ENCODE data around the gene HBZ. TPM values are rescaled to one million over a fixed set of nuclear protein-coding genes. Genes with fewer than 3 reads are reported as not detected.

Gene HBZ
- total and polyA plus RNA-seq, 9 of the 15 experiments (the other 6 are each of a cell fraction or from before 2014, with no cell fraction given): 58.0 to 610 (median 113) TPM

DNA sequence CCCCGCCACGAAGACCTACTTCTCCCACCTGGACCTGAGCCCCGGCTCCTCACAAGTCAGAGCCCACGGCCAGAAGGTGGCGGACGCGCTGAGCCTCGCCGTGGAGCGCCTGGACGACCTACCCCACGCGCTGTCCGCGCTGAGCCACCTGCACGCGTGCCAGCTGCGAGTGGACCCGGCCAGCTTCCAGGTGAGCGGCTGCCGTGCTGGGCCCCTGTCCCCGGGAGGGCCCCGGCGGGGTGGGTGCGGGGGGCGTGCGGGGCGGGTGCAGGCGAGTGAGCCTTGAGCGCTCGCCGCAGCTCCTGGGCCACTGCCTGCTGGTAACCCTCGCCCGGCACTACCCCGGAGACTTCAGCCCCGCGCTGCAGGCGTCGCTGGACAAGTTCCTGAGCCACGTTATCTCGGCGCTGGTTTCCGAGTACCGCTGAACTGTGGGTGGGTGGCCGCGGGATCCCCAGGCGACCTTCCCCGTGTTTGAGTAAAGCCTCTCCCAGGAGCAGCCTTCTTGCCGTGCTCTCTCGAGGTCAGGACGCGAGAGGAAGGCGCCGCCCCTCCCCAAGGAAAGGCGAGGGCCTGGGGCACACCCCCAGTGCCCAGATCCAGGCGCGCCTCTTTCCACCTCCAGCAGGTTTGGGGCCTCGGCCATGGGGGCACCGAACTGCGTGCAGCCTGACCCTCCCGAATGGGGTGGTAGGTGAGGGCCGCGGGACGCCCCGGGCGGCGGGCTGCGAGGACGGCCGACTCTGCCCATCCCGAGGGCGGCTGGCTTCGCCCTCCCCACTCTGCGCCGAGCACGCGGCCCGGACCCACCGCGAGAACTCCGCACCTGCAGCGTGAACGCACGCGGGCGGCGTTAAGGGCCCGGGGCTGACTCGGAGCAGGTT is 28.5 kb downstream of the HBZ start (continued):
- TF ChIP-seq ZNF655 (CRISPR knock-in tag; IDR thresholded peaks at IDR 0.05): no peak
- TF ChIP-seq FOXP1 (CRISPR knock-in tag; IDR thresholded peaks at IDR 0.05): peak; percentile 100
- peak; percentile 44; the same call in 1 of the 2 replicates for TF ChIP-seq ZNF274 (IDR thresholded peaks at IDR 0.05; ENCODE audit: borderline replicate concordance, low read depth, low read length)
- TF ChIP-seq, protein P1, sequence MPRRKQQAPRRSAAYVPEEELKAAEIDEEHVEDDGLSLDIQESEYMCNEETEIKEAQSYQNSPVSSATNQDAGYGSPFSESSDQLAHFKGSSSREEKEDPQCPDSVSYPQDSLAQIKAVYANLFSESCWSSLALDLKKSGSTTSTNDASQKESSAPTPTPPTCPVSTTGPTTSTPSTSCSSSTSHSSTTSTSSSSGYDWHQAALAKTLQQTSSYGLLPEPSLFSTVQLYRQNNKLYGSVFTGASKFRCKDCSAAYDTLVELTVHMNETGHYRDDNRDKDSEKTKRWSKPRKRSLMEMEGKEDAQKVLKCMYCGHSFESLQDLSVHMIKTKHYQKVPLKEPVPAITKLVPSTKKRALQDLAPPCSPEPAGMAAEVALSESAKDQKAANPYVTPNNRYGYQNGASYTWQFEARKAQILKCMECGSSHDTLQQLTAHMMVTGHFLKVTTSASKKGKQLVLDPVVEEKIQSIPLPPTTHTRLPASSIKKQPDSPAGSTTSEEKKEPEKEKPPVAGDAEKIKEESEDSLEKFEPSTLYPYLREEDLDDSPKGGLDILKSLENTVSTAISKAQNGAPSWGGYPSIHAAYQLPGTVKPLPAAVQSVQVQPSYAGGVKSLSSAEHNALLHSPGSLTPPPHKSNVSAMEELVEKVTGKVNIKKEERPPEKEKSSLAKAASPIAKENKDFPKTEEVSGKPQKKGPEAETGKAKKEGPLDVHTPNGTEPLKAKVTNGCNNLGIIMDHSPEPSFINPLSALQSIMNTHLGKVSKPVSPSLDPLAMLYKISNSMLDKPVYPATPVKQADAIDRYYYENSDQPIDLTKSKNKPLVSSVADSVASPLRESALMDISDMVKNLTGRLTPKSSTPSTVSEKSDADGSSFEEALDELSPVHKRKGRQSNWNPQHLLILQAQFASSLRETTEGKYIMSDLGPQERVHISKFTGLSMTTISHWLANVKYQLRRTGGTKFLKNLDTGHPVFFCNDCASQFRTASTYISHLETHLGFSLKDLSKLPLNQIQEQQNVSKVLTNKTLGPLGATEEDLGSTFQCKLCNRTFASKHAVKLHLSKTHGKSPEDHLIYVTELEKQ (CRISPR knock-in tag; IDR thresholded peaks at IDR 0.05): no peak
- no peak for TF ChIP-seq ZNF354B (CRISPR knock-in tag; IDR thresholded peaks at IDR 0.05)
- no peak for TF ChIP-seq E2F3 (CRISPR knock-in tag; IDR thresholded peaks at IDR 0.05)
- TF ChIP-seq MIER1 (IDR thresholded peaks at IDR 0.05; ENCODE audit: low read depth): no peak
- peak; percentile 98 for TF ChIP-seq LCOR (CRISPR knock-in tag; IDR thresholded peaks at IDR 0.05)
- TF ChIP-seq ETV5 (CRISPR knock-in tag; IDR thresholded peaks at IDR 0.05; ENCODE audit: low read depth): peak; percentile 41; the same call in 1 of the 2 replicates
- no peak for TF ChIP-seq LEF1 (IDR thresholded peaks at IDR 0.05)
- no peak for TF ChIP-seq ZNF140 (CRISPR knock-in tag; IDR thresholded peaks at IDR 0.05)
- no peak for TF ChIP-seq FOXJ3 (CRISPR knock-in tag; IDR thresholded peaks at IDR 0.05)
- no peak for TF ChIP-seq ZNF280B (CRISPR knock-in tag; IDR thresholded peaks at IDR 0.05)
- TF ChIP-seq SRSF3 (IDR thresholded peaks at IDR 0.05; ENCODE audit: insufficient read depth, low read length): no peak
- TF ChIP-seq ZNF444 (CRISPR knock-in tag; IDR thresholded peaks at IDR 0.05): no peak
- TF ChIP-seq NCOA1 (IDR thresholded peaks at IDR 0.05; ENCODE audit: low read depth): no peak
- TF ChIP-seq MAFG (tag; conservative IDR thresholded peaks at IDR 0.05): no peak
- peak; percentile 44; the same call in 1 of the 2 replicates for TF ChIP-seq NBN (IDR thresholded peaks at IDR 0.05; ENCODE audit: low read depth)
- TF ChIP-seq BRF1 (IDR thresholded peaks at IDR 0.05; ENCODE audit: borderline replicate concordance, extremely low read depth, insufficient read length): no peak
- no peak for TF ChIP-seq MEF2A (IDR thresholded peaks at IDR 0.05; ENCODE audit: control insufficient read depth, low read depth, low read length)
- no peak for TF ChIP-seq HDGF (IDR thresholded peaks at IDR 0.05)
- TF ChIP-seq NR4A1 (CRISPR knock-in tag; IDR thresholded peaks at IDR 0.05): no peak; the same call in 1 of the 2 replicates
- TF ChIP-seq NR4A1 (tag; IDR thresholded peaks at IDR 0.05): peak; percentile 90
